ENCODE data around the gene STX1B.

DNA sequence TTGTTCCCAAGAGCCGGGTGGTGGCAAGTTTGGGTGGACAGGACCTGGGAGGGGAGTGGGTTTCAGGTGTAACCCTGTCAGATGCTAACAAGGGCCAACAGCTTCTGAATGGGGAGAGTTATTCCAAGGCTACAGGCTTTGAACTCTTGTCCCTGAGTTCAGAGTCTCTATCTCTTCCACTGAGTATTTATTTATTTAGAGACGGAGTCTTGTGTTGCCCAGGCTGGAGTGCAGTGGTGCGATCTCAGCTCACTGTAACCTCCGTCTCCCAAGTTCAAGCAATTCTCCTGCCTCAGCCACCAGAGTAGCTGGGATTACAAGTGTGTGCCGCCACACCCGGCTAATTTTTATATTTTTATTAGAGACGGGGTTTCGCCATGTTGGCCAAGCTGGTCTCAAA, 55.4 kb downstream of the STX1B start:
- TF ChIP-seq, protein P1, sequence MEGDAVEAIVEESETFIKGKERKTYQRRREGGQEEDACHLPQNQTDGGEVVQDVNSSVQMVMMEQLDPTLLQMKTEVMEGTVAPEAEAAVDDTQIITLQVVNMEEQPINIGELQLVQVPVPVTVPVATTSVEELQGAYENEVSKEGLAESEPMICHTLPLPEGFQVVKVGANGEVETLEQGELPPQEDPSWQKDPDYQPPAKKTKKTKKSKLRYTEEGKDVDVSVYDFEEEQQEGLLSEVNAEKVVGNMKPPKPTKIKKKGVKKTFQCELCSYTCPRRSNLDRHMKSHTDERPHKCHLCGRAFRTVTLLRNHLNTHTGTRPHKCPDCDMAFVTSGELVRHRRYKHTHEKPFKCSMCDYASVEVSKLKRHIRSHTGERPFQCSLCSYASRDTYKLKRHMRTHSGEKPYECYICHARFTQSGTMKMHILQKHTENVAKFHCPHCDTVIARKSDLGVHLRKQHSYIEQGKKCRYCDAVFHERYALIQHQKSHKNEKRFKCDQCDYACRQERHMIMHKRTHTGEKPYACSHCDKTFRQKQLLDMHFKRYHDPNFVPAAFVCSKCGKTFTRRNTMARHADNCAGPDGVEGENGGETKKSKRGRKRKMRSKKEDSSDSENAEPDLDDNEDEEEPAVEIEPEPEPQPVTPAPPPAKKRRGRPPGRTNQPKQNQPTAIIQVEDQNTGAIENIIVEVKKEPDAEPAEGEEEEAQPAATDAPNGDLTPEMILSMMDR (IDR thresholded peaks at IDR 0.05) = no peak
- TF ChIP-seq SIN3A (IDR thresholded peaks at IDR 0.05; ENCODE audit: borderline replicate concordance, insufficient read depth, low read depth, low read length) (no peak), POLR2AphosphoS5 (IDR thresholded peaks at IDR 0.05; ENCODE audit: low read depth, low read length) (no peak)

Data from Panc1 (cell line).